Epithelial cell of esophagus (primary cell): ENCODE data around the gene TNNT1.

Experiments used
- DNase-seq: peaks from one replicate; pipeline ENCODE4 v3.0.0; 2010; ENCODE audit warnings: low read depth
- H3K4me3 ChIP-seq: 2 replicates; pipeline ENCODE4 v1.5.1; 2011; ENCODE audit warnings: mild to moderate bottlenecking, low read length, control low read depth
- CTCF ChIP-seq: IDR thresholded peaks from 2 replicates; pipeline ENCODE4 v1.5.1; 2011; ENCODE audit warnings: low read depth, mild to moderate bottlenecking, low read length, control low read depth, inconsistent platforms; ENCODE audit not compliant: insufficient read depth; ENCODE audit errors: missing control alignments

Gene TNNT1

GRCh38 chr19:55119053-55119452 is 30.0 kb downstream of the TNNT1 start:
- TF ChIP-seq CTCF: no peak
- DNase-seq: peak; percentile 15
- H3K4me3 ChIP-seq: no peak overlapping the region

GRCh38 chr19:55118401-55118991 is 30.5 kb downstream of the TNNT1 start:
- TF ChIP-seq CTCF: no peak
- DNase-seq: no peak
- peak overlapping the region; percentile 78 for H3K4me3 ChIP-seq

- TF ChIP-seq CTCF: no peak
- H3K4me3 ChIP-seq: peak overlapping the region; percentile 78
- peak; percentile 99 for DNase-seq
These were observed 31.2 kb downstream of the TNNT1 start for GRCh38 chr19:55117663-55118391.

- H3K4me3 ChIP-seq: peak within 1 kb of the TSS; percentile 78
- DNase-seq: no peak
- no peak for TF ChIP-seq CTCF
These were observed 31.9 kb downstream of the TNNT1 start, which contains the start of gene PPP1R12C for GRCh38 chr19:55116859-55117662. TSS of gene PPP1R12C (minus strand) at chr19:55117637. CDS start at chr19:55117543, 94 bp downstream.

GRCh38 chr19:55116232-55116858 is 32.7 kb downstream of the TNNT1 start:
- peak; percentile 47 for DNase-seq

More at GRCh38 chr19:55116232-55116858, 32.7 kb downstream of the TNNT1 start:
- H3K4me3 ChIP-seq: peak overlapping the region; percentile 76
- no peak for TF ChIP-seq CTCF
